ENCODE measurements around the gene CREB1. TPM values are rescaled to one million over a fixed set of nuclear protein-coding genes. Genes with fewer than 3 reads are reported as not detected.

The CREB1 gene
- total RNA-seq (33.1 and 47.4 TPM in 2 replicates), polyA plus RNA-seq (34.3 and 37.7 TPM in 2 replicates), polyA minus RNA-seq (ENCODE audit: low replicate concordance) (33.3 and 119 TPM in 2 replicates)
- polyA plus RNA-seq (2012) = 26.8 and 27.5 TPM in 2 replicates

- Histone ChIP-seq H3K9me3 (ENCODE audit: control insufficient read depth, insufficient read depth, low read depth, low read length) (no peaks in the 10 kb centered on the region), H3K4me1 (ENCODE audit: control insufficient read depth, extremely low read depth, insufficient read depth, low read length) (no peaks in the 10 kb centered on the region), H3K36me3 (ENCODE audit: control insufficient read depth, insufficient read depth, low read length) (no peaks in the 10 kb centered on the region), H2AFZ (ENCODE audit: low read length) (peak within 1 kb of the TSS; percentile 58), H3K79me2 (ENCODE audit: control insufficient read depth, insufficient read depth, low read length) (peaks cover 40% of the 10 kb centered on the region), H3K27ac (ENCODE audit: insufficient read depth, low read length) (peak within 1 kb of the TSS; percentile 92), H3K4me2 (ENCODE audit: extremely low read depth, insufficient read depth, low read length) (peak within 1 kb of the TSS; percentile 98), H3K9ac (ENCODE audit: insufficient read depth, low read length) (peak within 1 kb of the TSS; percentile 92), H4K20me1 (ENCODE audit: control insufficient read depth, extremely low read depth, insufficient read depth, low read length) (no peaks in the 10 kb centered on the region), H3K27me3 (ENCODE audit: control insufficient read depth, insufficient read depth, low read length) (no peaks in the 10 kb centered on the region), H3K4me3 (replicated peaks in 1 of 4; ENCODE audit: control extremely low read depth in 1 of 4, insufficient read depth in 1 of 4, low read depth in 3 of 4, low read length in 4 of 4) (peak within 1 kb of the TSS; percentile 74 to 90 (median 82))
- DNase-seq (ENCODE audit: low read depth in 2 of 2) = peak; percentile 98 to 99
- TF ChIP-seq EZH2 (IDR thresholded peaks at IDR 0.05; ENCODE audit: low read length, missing control alignments) (no peak), CTCF (conservative IDR thresholded peaks at IDR 0.05 in 1 of 2, IDR thresholded peaks at IDR 0.05 in 1 of 2; ENCODE audit: low read depth in 1 of 2, low read length in 2 of 2) (no peak)
These were observed at the start of gene CREB1 for GRCh38 chr2:207529330-207530159. CREB1 (plus strand) TSS chr2:207529962; CDS start chr2:207555636, 25,674 bp downstream.

DNA sequence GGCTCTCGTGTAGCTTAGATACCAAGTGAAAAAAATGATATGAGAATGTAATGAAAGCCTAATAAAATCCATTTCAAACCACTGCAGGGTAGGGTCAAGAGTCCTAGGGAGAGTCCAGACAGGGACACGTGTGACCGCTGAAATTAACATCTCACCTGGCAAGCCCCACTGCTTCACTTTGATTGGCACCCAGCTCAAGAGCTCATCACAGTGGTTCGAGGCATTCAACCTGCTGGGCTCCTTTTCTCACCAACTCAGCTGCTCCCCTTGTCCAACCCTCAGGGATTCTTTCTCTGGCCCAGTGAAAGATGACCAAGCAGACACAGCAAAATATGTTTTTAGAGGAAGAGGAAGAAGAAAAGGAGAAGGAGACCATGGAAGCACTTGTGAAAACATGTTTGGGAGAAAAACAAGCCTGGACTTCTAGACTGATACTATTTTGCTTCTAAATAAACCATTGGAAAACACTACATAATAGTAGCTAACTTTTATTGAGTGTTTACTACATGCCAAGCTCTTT is 49.2 kb upstream of the CREB1 start:
- Histone ChIP-seq H2AFZ (ENCODE audit: low read length) (no peak overlapping the region), H4K20me1 (ENCODE audit: control insufficient read depth, extremely low read depth, insufficient read depth, low read length) (no peaks in the 10 kb centered on the region), H3K4me2 (ENCODE audit: extremely low read depth, insufficient read depth, low read length) (no peak overlapping the region), H3K9ac (ENCODE audit: insufficient read depth, low read length) (no peak overlapping the region), H3K27me3 (ENCODE audit: control insufficient read depth, insufficient read depth, low read length) (no peaks in the 10 kb centered on the region), H3K4me1 (ENCODE audit: control insufficient read depth, extremely low read depth, insufficient read depth, low read length) (peaks cover 2% of the 10 kb centered on the region), H3K27ac (ENCODE audit: insufficient read depth, low read length) (no peak overlapping the region), H3K4me3 (replicated peaks in 1 of 4; ENCODE audit: control extremely low read depth in 1 of 4, insufficient read depth in 1 of 4, low read depth in 3 of 4, low read length in 4 of 4) (no peak overlapping the region), H3K36me3 (ENCODE audit: control insufficient read depth, insufficient read depth, low read length) (no peaks in the 10 kb centered on the region), H3K9me3 (ENCODE audit: control insufficient read depth, insufficient read depth, low read depth, low read length) (no peaks in the 10 kb centered on the region), H3K79me2 (ENCODE audit: control insufficient read depth, insufficient read depth, low read length) (no peaks in the 10 kb centered on the region)
- DNase-seq (ENCODE audit: low read depth in 2 of 2) = no peak
- TF ChIP-seq EZH2 (IDR thresholded peaks at IDR 0.05; ENCODE audit: low read length, missing control alignments) (no peak), CTCF (conservative IDR thresholded peaks at IDR 0.05 in 1 of 2, IDR thresholded peaks at IDR 0.05 in 1 of 2; ENCODE audit: low read depth in 1 of 2, low read length in 2 of 2) (no peak)

DNA sequence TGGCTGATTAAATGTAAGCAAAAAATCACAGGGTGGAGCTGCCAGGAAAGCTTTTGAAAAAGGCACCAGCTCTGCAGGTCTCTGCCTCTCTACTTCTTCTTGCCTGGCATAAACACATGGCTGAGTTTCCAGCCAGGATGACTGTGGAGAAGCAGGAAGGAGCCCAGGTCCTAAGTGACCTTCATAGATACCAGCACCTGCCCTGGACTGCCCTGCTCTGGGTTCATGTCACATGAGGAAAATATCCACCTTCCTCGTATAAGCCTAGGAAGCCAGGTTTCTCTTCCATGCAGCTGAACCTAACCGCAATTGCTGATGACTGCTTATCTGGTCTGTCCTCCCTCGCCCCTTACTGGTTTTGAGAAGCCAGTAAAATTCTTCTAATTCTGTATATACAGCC is 47.8 kb upstream of the CREB1 start:
- H3K4me3 ChIP-seq (replicated peaks in 1 of 4; ENCODE audit: control extremely low read depth in 1 of 4, insufficient read depth in 1 of 4, low read depth in 3 of 4, low read length in 4 of 4) = no peak overlapping the region
- H3K4me2 ChIP-seq (ENCODE audit: extremely low read depth, insufficient read depth, low read length) = no peak overlapping the region
- H4K20me1 ChIP-seq (ENCODE audit: control insufficient read depth, extremely low read depth, insufficient read depth, low read length) = no peaks in the 10 kb centered on the region
- H3K27ac ChIP-seq (ENCODE audit: insufficient read depth, low read length) = no peak overlapping the region
- no peaks in the 10 kb centered on the region for H3K27me3 ChIP-seq (ENCODE audit: control insufficient read depth, insufficient read depth, low read length)
- no peak overlapping the region for H2AFZ ChIP-seq (ENCODE audit: low read length)
- H3K9ac ChIP-seq (ENCODE audit: insufficient read depth, low read length) = no peak overlapping the region
- H3K36me3 ChIP-seq (ENCODE audit: control insufficient read depth, insufficient read depth, low read length) = no peaks in the 10 kb centered on the region
- H3K79me2 ChIP-seq (ENCODE audit: control insufficient read depth, insufficient read depth, low read length) = no peaks in the 10 kb centered on the region
- TF ChIP-seq CTCF (conservative IDR thresholded peaks at IDR 0.05 in 1 of 2, IDR thresholded peaks at IDR 0.05 in 1 of 2; ENCODE audit: low read depth in 1 of 2, low read length in 2 of 2) = no peak
- TF ChIP-seq EZH2 (IDR thresholded peaks at IDR 0.05; ENCODE audit: low read length, missing control alignments) = no peak
- DNase-seq (ENCODE audit: low read depth in 2 of 2) = no peak
- H3K9me3 ChIP-seq (ENCODE audit: control insufficient read depth, insufficient read depth, low read depth, low read length) = no peaks in the 10 kb centered on the region
- H3K4me1 ChIP-seq (ENCODE audit: control insufficient read depth, extremely low read depth, insufficient read depth, low read length) = peaks cover 2% of the 10 kb centered on the region
